Stimulated activated CD8-positive, alpha-beta memory T cell treated with anti-CD3 and anti-CD28 coated beads, Interleukin-7, amount 100 ng/mL, for 1 hour (primary cell): Measurements from ENCODE around the gene ARHGAP15.

Experiments
- DNase-seq, 2 donors: peaks; one replicate each; pipeline ENCODE4 v3.0.0-alpha.2; 2020; ENCODE audit warnings: low read depth in 2 of 2

Gene ARHGAP15

GRCh38 chr2:143623231-143623908 lies 494.2 kb downstream of the ARHGAP15 start:
- no peak for DNase-seq

- no peak for DNase-seq
Measured at GRCh38 chr2:143623909-143624260, 494.7 kb downstream of the ARHGAP15 start.

- no peak for DNase-seq
Measured at GRCh38 chr2:143629340-143629739, 500.1 kb downstream of the ARHGAP15 start.

- no peak for DNase-seq
Measured at GRCh38 chr2:143632751-143633374, 503.6 kb downstream of the ARHGAP15 start.

- no peak for DNase-seq
Measured at GRCh38 chr2:143633419-143633818, 504.2 kb downstream of the ARHGAP15 start.

GRCh38 chr2:143635302-143635701 lies 506.1 kb downstream of the ARHGAP15 start:
- no peak for DNase-seq

GRCh38 chr2:143635936-143636335 lies 506.7 kb downstream of the ARHGAP15 start:
- DNase-seq: no peak

GRCh38 chr2:143640826-143641225 lies 511.6 kb downstream of the ARHGAP15 start:
- DNase-seq: no peak

- no peak for DNase-seq
Measured at GRCh38 chr2:143645921-143646645, 516.9 kb downstream of the ARHGAP15 start.

- DNase-seq: no peak
Measured at GRCh38 chr2:143649226-143649740, 520.1 kb downstream of the ARHGAP15 start.

- no peak for DNase-seq
Measured at GRCh38 chr2:143652692-143653091, 523.5 kb downstream of the ARHGAP15 start.

GRCh38 chr2:143668234-143668633 lies 539.0 kb downstream of the ARHGAP15 start:
- DNase-seq: no peak

- no peak for DNase-seq
Measured at GRCh38 chr2:143674051-143674450, 544.8 kb downstream of the ARHGAP15 start.

- no peak for DNase-seq
Measured at GRCh38 chr2:143675021-143675420, 545.8 kb downstream of the ARHGAP15 start.

GRCh38 chr2:143679617-143680016 lies 550.4 kb downstream of the ARHGAP15 start:
- DNase-seq: no peak

GRCh38 chr2:143680885-143681405 lies 551.7 kb downstream of the ARHGAP15 start:
- no peak for DNase-seq

GRCh38 chr2:143682436-143683055 lies 553.3 kb downstream of the ARHGAP15 start:
- no peak for DNase-seq

- DNase-seq: no peak
Measured at GRCh38 chr2:143683977-143684376, 554.8 kb downstream of the ARHGAP15 start.

- DNase-seq: no peak
Measured at GRCh38 chr2:143684551-143685320, 555.5 kb downstream of the ARHGAP15 start.

- DNase-seq: no peak
Measured at GRCh38 chr2:143685421-143686078, 556.3 kb downstream of the ARHGAP15 start.
